NCI-H2196 treated with DMSO at 0.1 percent for 48 hours (cell line): ENCODE measurements around the gene IFRD1.

Source experiments
- DNase-seq: peaks from one replicate; lab custom pipeline; 2025; ENCODE audit not compliant: unreplicated experiment; lab: John Stamatoyannopoulos, UW

IFRD1 gene

GRCh38 chr7:112485766-112486165 lies 35.5 kb downstream of the IFRD1 start:
- no peak for DNase-seq

- no peak for DNase-seq
Measured at GRCh38 chr7:112487457-112488263, 37.4 kb downstream of the IFRD1 start.

GRCh38 chr7:112488264-112488552 lies 37.9 kb downstream of the IFRD1 start:
- no peak for DNase-seq

- no peak for DNase-seq
Measured at GRCh38 chr7:112492186-112492585, 41.9 kb downstream of the IFRD1 start.

GRCh38 chr7:112494656-112495055 lies 44.4 kb downstream of the IFRD1 start:
- no peak for DNase-seq

- no peak for DNase-seq
Measured at GRCh38 chr7:112495156-112495788, 45.0 kb downstream of the IFRD1 start.

- no peak for DNase-seq
Measured at GRCh38 chr7:112495810-112496462, 45.7 kb downstream of the IFRD1 start.

GRCh38 chr7:112497481-112497880 lies 47.2 kb downstream of the IFRD1 start:
- DNase-seq = no peak

GRCh38 chr7:112500619-112501018 lies 50.4 kb downstream of the IFRD1 start:
- no peak for DNase-seq

- no peak for DNase-seq
Measured at GRCh38 chr7:112501801-112502503, 51.7 kb downstream of the IFRD1 start.

GRCh38 chr7:112502700-112503099 lies 52.4 kb downstream of the IFRD1 start:
- no peak for DNase-seq

GRCh38 chr7:112503361-112503972 lies 53.2 kb downstream of the IFRD1 start:
- no peak for DNase-seq

GRCh38 chr7:112504093-112504695 lies 53.9 kb downstream of the IFRD1 start:
- DNase-seq = no peak

- no peak for DNase-seq
Measured at GRCh38 chr7:112505495-112505894, 55.2 kb downstream of the IFRD1 start.

- no peak for DNase-seq
Measured at GRCh38 chr7:112508404-112508803, 58.1 kb downstream of the IFRD1 start.

GRCh38 chr7:112509402-112509801 lies 59.1 kb downstream of the IFRD1 start:
- DNase-seq = no peak

- no peak for DNase-seq
Measured at GRCh38 chr7:112510001-112510742, 59.9 kb downstream of the IFRD1 start.

GRCh38 chr7:112510743-112511110 lies 60.5 kb downstream of the IFRD1 start:
- no peak for DNase-seq

- no peak for DNase-seq
Measured at GRCh38 chr7:112511451-112512202, 61.4 kb downstream of the IFRD1 start.
